Breast epithelium (tissue), 4 donors: Measurements from ENCODE around the gene AMMECR1. TPM values are rescaled to one million over a fixed set of nuclear protein-coding genes. Genes with fewer than 3 reads are reported as not detected.

ENCODE experiments used
- DNase-seq, 2 donors: peaks; one replicate each; pipeline ENCODE4 v3.0.0-alpha.2; 2019; ENCODE audit warnings: low spot score in 2 of 2
- H3K27ac ChIP-seq, 2 donors: fragments of 200-600 bp; sonication (generic) in 1 of 2; one replicate each; pipeline ENCODE4 v1.5.1; 2016 to 2019; ENCODE audit warnings: mild to moderate bottlenecking in 1 of 2
- H3K27me3 ChIP-seq, 2 donors: fragments of 200-600 bp; sonication (generic) in 1 of 2; one replicate each; pipeline versions ENCODE4 v1.5.1 to v1.6.0; 2017 to 2019; ENCODE audit warnings: control low read depth in 1 of 2, mild to moderate bottlenecking in 1 of 2
- H3K36me3 ChIP-seq: fragments of 200-600 bp; one replicate; pipeline ENCODE4 v1.5.1; 2019
- H3K4me1 ChIP-seq, 2 donors: fragments of 200-600 bp; sonication (generic); one replicate each; pipeline ENCODE4 v1.5.1; 2016 to 2019; ENCODE audit warnings: control low read depth in 1 of 2
- H3K4me3 ChIP-seq, 3 donors: fragments of 200-600 bp; sonication (generic); 1 replicate in 2 of 3; 2 replicates in 1 of 3; pipeline ENCODE4 v1.5.1; 2016 to 2019; ENCODE audit warnings: mild to moderate bottlenecking in 3 of 3, moderate library complexity in 2 of 3
- H3K9me3 ChIP-seq, 2 donors: fragments of 200-600 bp; sonication (generic) in 1 of 2; one replicate each; pipeline ENCODE4 v1.5.1; 2016 to 2019; ENCODE audit warnings: control low read depth in 1 of 2
- POLR2A ChIP-seq: fragments of 450-650 bp; IDR thresholded peaks from one replicate; pipeline ENCODE4 v1.6.1; 2016; ENCODE audit warnings: antibody characterized with exemption, mild to moderate bottlenecking, moderate library complexity
- POLR2AphosphoS5 ChIP-seq, 3 donors: sonication (generic); formaldehyde crosslinking; IDR thresholded peaks; one replicate each; pipeline ENCODE4 v1.6.1; 2017; ENCODE audit warnings: antibody characterized with exemption in 3 of 3
- intact Hi-C: fragments of 100-400 bp; cut with DNase I; formaldehyde crosslinking; loops from one replicate; pipeline ENCODE4 v1.15.1; 2023; ENCODE audit warnings: low total_unique reads
- total RNA-seq, 3 donors: library from RNA; depleted of rRNA; stranded (reverse); fragments of >200 nt; gene quantifications; one replicate each; pipeline ENCODE4 v1.1.0, GENCODE V29; 2016
- TF ChIP-seq, protein P1 (sequence below), 3 donors: fragments of 450-650 bp; IDR thresholded peaks; one replicate each; pipeline ENCODE4 v1.5.1; 2016 to 2017; ENCODE audit warnings: antibody characterized with exemption in 3 of 3, mild to moderate bottlenecking in 3 of 3, moderate library complexity in 3 of 3

Gene AMMECR1
- total RNA-seq, 3 donors from 2014 or later: 4.3 to 8.2 (median 6.6) TPM

DNA sequence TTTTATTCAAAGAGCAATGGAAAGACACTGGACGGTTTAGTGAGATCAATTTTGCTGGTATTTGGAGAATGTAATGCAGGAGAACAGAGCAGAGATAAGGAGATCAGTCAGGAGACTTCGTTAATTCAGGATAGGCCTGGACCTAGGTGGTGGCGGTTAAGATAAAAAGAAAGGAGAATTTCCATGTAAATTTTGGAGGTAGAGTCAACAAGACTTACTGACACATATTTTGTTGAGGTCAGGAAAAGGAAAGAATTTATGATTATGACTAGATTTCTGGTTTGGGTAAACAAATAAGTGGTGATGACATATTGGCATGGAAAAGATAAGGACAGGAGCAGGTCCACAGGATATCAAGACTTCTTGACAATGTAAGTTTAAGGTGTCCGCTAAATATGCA is 8.8 kb upstream of the AMMECR1 start:
- intact Hi-C loops: no loop called here

DNA sequence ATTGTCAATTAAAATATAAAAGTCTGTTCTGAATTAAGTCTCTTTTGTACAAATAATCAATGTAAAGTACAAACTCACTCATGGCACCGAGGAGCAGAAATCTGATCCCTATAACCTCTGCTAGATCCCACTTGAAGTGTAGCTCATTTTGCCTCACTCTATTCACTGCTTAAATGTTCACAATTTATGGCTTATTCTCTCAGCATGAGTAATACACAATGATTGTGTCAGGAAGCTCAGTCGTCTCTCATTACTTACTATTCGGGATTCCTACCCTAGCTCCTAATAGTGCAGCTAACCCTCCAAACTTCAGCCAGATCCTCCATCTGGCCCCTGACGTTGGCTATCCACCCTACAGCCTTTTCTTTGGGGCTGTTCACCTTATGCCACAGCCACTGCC is 4.7 kb upstream of the AMMECR1 start:
- no peak for TF ChIP-seq POLR2A
- TF ChIP-seq, protein P1, sequence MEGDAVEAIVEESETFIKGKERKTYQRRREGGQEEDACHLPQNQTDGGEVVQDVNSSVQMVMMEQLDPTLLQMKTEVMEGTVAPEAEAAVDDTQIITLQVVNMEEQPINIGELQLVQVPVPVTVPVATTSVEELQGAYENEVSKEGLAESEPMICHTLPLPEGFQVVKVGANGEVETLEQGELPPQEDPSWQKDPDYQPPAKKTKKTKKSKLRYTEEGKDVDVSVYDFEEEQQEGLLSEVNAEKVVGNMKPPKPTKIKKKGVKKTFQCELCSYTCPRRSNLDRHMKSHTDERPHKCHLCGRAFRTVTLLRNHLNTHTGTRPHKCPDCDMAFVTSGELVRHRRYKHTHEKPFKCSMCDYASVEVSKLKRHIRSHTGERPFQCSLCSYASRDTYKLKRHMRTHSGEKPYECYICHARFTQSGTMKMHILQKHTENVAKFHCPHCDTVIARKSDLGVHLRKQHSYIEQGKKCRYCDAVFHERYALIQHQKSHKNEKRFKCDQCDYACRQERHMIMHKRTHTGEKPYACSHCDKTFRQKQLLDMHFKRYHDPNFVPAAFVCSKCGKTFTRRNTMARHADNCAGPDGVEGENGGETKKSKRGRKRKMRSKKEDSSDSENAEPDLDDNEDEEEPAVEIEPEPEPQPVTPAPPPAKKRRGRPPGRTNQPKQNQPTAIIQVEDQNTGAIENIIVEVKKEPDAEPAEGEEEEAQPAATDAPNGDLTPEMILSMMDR (IDR thresholded peaks at IDR 0.05): no peak
- no peak for TF ChIP-seq POLR2AphosphoS5 (IDR thresholded peaks at IDR 0.05)
- no peak overlapping the region for H3K27ac ChIP-seq
- H3K4me1 ChIP-seq: no peaks in the 10 kb centered on the region
- peaks cover 0 to 24% of the 10 kb centered on the region in 2 donors for H3K27me3 ChIP-seq
- intact Hi-C loops: loop anchor here (5.0 kb wide), 1 partner anchor 90 kb away; no protein-coding TSS in a partner anchor
- H3K4me3 ChIP-seq: no peak overlapping the region
- DNase-seq: no peak
- peaks cover 0 to 12% of the 10 kb centered on the region in 2 donors for H3K9me3 ChIP-seq
- H3K36me3 ChIP-seq: no peaks in the 10 kb centered on the region

More for the DNA sequence above, 8.8 kb upstream of the AMMECR1 start:
- Histone ChIP-seq H3K27ac (no peak overlapping the region), H3K4me1 (no peaks in the 10 kb centered on the region), H3K4me3 (no peak overlapping the region), H3K36me3 (no peaks in the 10 kb centered on the region), H3K27me3 (peaks cover 0 to 18% of the 10 kb centered on the region in 2 donors), H3K9me3 (peaks cover 0 to 12% of the 10 kb centered on the region in 2 donors)
- no peak for DNase-seq
- TF ChIP-seq POLR2AphosphoS5 (IDR thresholded peaks at IDR 0.05) (no peak), POLR2A (no peak)
- TF ChIP-seq, protein P1 (IDR thresholded peaks at IDR 0.05): no peak

DNA sequence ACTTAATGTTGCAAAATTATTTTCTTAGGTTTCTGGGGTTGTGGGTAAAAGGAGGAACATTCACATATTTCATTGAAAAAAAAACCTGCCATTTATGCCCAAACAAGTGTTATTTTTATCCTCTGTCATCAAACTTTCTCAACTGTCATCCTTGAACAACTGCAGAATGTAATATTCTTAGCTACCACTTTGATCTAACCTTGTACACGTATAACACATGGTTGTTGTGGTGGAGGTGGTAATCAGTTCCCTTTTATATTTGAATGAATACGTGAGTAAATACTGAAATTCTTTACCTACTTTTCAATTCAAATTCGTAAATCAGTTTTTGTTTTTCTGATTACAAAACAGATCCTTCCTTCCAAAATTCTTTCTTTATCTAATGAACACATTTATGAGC is 3.8 kb upstream of the AMMECR1 start:
- intact Hi-C loops: loop anchor here (5.0 kb wide), 1 partner anchor 91 kb away; no protein-coding TSS in a partner anchor
- Histone ChIP-seq H3K4me1 (no peaks in the 10 kb centered on the region), H3K4me3 (no peak overlapping the region), H3K9me3 (peaks cover 0 to 12% of the 10 kb centered on the region in 2 donors), H3K27ac (no peak overlapping the region), H3K36me3 (no peaks in the 10 kb centered on the region), H3K27me3 (peaks cover 0 to 29% of the 10 kb centered on the region in 2 donors)
- DNase-seq: no peak
- TF ChIP-seq, protein P1 (IDR thresholded peaks at IDR 0.05): no peak
- TF ChIP-seq POLR2AphosphoS5 (IDR thresholded peaks at IDR 0.05) (no peak), POLR2A (no peak)

DNA sequence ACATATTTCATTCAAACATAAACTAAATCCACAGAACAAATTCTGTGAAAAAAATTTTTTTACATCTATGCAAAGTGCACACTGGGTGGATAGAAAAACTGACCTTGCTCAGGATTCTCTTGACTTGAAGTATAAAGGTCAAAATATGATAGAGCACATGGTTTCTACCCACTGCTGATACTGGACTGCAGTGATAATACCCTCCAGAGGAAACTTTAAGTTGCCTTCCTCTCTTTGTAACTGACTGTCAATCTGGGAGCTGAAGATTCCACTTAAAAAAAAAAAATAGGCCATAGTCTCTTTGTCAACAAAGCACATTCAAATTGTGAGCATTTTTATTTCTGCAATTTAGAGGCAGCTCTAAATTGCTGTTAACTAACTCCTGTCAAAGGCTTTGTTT is 3.2 kb upstream of the AMMECR1 start:
- Histone ChIP-seq H3K27me3 (peaks cover 0 to 29% of the 10 kb centered on the region in 2 donors), H3K9me3 (peaks cover 0 to 9% of the 10 kb centered on the region in 2 donors), H3K4me3 (no peak overlapping the region), H3K27ac (no peak overlapping the region), H3K36me3 (no peaks in the 10 kb centered on the region), H3K4me1 (no peaks in the 10 kb centered on the region)
- intact Hi-C loops: loop anchor here (5.0 kb wide), 1 partner anchor 91 kb away; no protein-coding TSS in a partner anchor
- no peak for DNase-seq
- TF ChIP-seq, protein P1 (IDR thresholded peaks at IDR 0.05): no peak

DNA sequence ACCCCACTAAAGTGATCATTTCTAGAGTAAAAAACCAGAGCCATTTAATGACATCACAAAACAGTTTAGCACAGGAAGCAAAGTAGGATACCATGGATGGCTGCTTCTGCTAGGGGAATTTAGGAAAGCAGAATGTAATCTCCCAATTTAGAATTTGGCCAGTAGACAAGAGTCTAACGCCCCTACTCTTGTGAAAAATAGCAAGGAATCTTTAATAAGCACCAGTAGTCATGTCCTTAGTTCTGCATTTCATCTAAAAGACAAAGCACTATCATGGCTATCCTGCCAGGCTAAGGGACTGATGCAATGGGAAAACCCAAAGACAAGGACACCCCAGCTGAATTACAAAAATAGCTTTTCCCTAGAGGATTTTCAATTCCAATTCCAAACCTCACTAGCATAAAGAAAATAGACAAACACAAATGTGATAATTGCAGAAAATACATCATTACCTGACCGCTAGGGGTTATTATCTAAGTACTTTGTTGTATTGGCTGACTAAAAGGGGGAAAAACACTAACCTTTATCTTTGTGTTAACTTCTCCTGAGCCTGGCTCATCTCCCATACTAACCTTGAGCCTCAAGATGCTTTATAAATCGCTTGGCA is 2.6 kb upstream of the AMMECR1 start:
- TF ChIP-seq POLR2A (no peak), POLR2AphosphoS5 (IDR thresholded peaks at IDR 0.05) (no peak)
- TF ChIP-seq, protein P1 (IDR thresholded peaks at IDR 0.05): no peak
- intact Hi-C loops: loop anchor here (5.0 kb wide), 1 partner anchor 92 kb away; no protein-coding TSS in a partner anchor
- H3K27me3 ChIP-seq: peaks cover 0 to 31% of the 10 kb centered on the region in 2 donors

More for the DNA sequence above, 2.6 kb upstream of the AMMECR1 start:
- no peak overlapping the region for H3K27ac ChIP-seq
- no peak overlapping the region for H3K4me3 ChIP-seq
- H3K9me3 ChIP-seq: peaks cover 0 to 4% of the 10 kb centered on the region in 2 donors
- no peaks in the 10 kb centered on the region for H3K4me1 ChIP-seq
- DNase-seq: no peak
- no peaks in the 10 kb centered on the region for H3K36me3 ChIP-seq
